ENCODE results near the gene NPEPPS. TPM values are rescaled to one million over a fixed set of nuclear protein-coding genes. Genes with fewer than 3 reads are reported as not detected.

NPEPPS gene
- total and polyA plus RNA-seq, 2 of the 13 experiments (the other 11 are each of a cell fraction or from before 2014, with no cell fraction given): 53.5 to 127 TPM

GRCh38 chr17:47650525-47651522 is 119.9 kb downstream of the NPEPPS start (continued):
- TF ChIP-seq ZNF318 (CRISPR knock-in tag; IDR thresholded peaks at IDR 0.05): no peak; the same call in 1 of the 2 replicates
- TF ChIP-seq KDM3A (CRISPR knock-in tag; IDR thresholded peaks at IDR 0.05; ENCODE audit: low read depth): peak; percentile 41; the same call in 1 of the 2 replicates
- TF ChIP-seq TAF1 (CRISPR knock-in tag; IDR thresholded peaks at IDR 0.05): peak; percentile 58; the same call in 1 of the 2 replicates
- no peak; the same call in 1 of the 2 replicates for TF ChIP-seq NR0B2 (CRISPR knock-in tag; IDR thresholded peaks at IDR 0.05)
- TF ChIP-seq TEAD2 (CRISPR knock-in tag; IDR thresholded peaks at IDR 0.05): no peak
- TF ChIP-seq POLR2A (IDR thresholded peaks at IDR 0.05; ENCODE audit: insufficient read depth in 1 of 2, low read depth in 2 of 2, low read length in 2 of 2): 0 out of 4 replicates have a peak, but pooled peaks have one; percentile 14 to 19
- peak; percentile 72 for TF ChIP-seq ELF1 (CRISPR knock-in tag; IDR thresholded peaks at IDR 0.05)
- 0 out of 2 replicates have a peak, but pooled peaks have one; percentile 18 for TF ChIP-seq ZNF160 (CRISPR knock-in tag; IDR thresholded peaks at IDR 0.05)
- TF ChIP-seq MAX (IDR thresholded peaks at IDR 0.05): peak; percentile 95
- TF ChIP-seq ZNF781 (CRISPR knock-in tag; IDR thresholded peaks at IDR 0.05; ENCODE audit: borderline replicate concordance, not compliant biosample characterization): peak; percentile 74
- TF ChIP-seq ZNF143 (CRISPR knock-in tag; IDR thresholded peaks at IDR 0.05): no peak
- TF ChIP-seq GZF1 (CRISPR knock-in tag; IDR thresholded peaks at IDR 0.05): peak; percentile 75; the same call in 1 of the 2 replicates
- 0 out of 2 replicates have a peak, but pooled peaks have one; percentile 54 for TF ChIP-seq GMEB2 (CRISPR knock-in tag; IDR thresholded peaks at IDR 0.05; ENCODE audit: low read depth)
- TF ChIP-seq SAP130 (CRISPR knock-in tag; IDR thresholded peaks at IDR 0.05; ENCODE audit: low read depth): peak; percentile 90
- peak; percentile 71 for TF ChIP-seq ZNF574 (CRISPR knock-in tag; IDR thresholded peaks at IDR 0.05)
